ENCODE results near the gene YBEY. TPM values are rescaled to one million over a fixed set of nuclear protein-coding genes. Genes with fewer than 3 reads are reported as not detected.

The YBEY gene
- total and polyA plus RNA-seq, 11 donors = 11.4 to 28.1 (median 16.0) TPM

DNA sequence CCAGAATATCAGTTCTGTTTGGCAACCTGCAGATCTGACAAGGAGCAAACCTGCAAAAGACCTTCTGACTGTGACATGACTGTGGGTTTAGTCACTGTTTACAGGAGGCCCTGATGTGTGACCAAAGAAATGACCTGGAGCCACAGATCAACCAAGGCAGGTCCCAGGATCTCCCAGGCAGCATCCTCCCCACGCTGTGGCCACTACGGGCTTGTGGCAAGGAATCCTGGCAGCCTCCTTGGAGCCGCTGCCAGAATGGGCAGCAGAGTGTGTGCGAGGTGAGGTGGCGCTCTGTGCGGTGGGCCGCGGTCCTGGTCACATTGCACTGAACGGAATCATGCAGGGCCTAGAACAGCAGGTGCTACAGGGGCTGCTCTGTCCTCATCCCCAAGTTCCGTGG is 16.7 kb upstream of the YBEY start:
- TF ChIP-seq, protein P1, sequence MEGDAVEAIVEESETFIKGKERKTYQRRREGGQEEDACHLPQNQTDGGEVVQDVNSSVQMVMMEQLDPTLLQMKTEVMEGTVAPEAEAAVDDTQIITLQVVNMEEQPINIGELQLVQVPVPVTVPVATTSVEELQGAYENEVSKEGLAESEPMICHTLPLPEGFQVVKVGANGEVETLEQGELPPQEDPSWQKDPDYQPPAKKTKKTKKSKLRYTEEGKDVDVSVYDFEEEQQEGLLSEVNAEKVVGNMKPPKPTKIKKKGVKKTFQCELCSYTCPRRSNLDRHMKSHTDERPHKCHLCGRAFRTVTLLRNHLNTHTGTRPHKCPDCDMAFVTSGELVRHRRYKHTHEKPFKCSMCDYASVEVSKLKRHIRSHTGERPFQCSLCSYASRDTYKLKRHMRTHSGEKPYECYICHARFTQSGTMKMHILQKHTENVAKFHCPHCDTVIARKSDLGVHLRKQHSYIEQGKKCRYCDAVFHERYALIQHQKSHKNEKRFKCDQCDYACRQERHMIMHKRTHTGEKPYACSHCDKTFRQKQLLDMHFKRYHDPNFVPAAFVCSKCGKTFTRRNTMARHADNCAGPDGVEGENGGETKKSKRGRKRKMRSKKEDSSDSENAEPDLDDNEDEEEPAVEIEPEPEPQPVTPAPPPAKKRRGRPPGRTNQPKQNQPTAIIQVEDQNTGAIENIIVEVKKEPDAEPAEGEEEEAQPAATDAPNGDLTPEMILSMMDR (IDR thresholded peaks at IDR 0.05) = no peak
- no peak for TF ChIP-seq POLR2A (IDR thresholded peaks at IDR 0.05)
- Histone ChIP-seq H3K4me1 (no peaks in the 10 kb centered on the region), H3K27ac (no peak overlapping the region), H3K27me3 (no peaks in the 10 kb centered on the region), H3K9me3 (no peaks in the 10 kb centered on the region), H3K36me3 (peaks cover 4 to 100% (median 100%) of the 10 kb centered on the region in 9 donors), H3K4me3 (no peak overlapping the region)
- 94 to 97% (median 95%) methylated on average over 3 to 10 of the region's 10 CpGs for WGBS, 4 donors
- DNase-seq (no peak), ATAC-seq (no peak)
- intact Hi-C loops (cut with DNase I) = no loop called here

DNA sequence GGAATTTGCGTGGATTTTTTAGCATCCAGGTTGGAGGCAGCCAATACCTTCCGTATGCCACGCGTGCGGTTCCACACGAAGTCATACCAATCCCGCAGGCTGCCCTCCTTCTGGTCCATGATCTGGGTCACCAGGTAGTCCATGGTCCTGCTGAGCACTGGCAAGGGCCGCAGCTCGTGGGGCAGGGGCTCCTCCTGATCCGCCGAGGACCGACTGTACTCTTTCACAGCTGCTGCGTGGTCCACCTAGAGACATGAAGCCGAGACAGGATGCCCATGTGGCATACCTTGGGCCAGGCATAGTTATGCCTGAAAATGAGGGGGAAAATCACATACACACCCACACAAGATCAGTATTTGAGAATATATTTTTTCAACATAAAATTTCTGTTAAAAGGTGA is 12.8 kb upstream of the YBEY start:
- Histone ChIP-seq H3K36me3 (peaks cover 4 to 100% (median 100%) of the 10 kb centered on the region in 9 donors), H3K27ac (no peak overlapping the region), H3K27me3 (no peaks in the 10 kb centered on the region), H3K9me3 (no peaks in the 10 kb centered on the region), H3K4me3 (no peak overlapping the region), H3K4me1 (no peaks in the 10 kb centered on the region)
- intact Hi-C loops (cut with DNase I) = loop anchor here in 1 of 10 donors (10.0 kb wide), 1 partner anchor 141 kb away; no protein-coding TSS in a partner anchor
- WGBS, 4 donors = 96 to 97% (median 97%) methylated on average over 11 to 14 of the region's 14 CpGs
- DNase-seq (no peak), ATAC-seq (no peak)
- TF ChIP-seq POLR2A (IDR thresholded peaks at IDR 0.05) = no peak
- TF ChIP-seq, protein P1 (IDR thresholded peaks at IDR 0.05) = no peak

DNA sequence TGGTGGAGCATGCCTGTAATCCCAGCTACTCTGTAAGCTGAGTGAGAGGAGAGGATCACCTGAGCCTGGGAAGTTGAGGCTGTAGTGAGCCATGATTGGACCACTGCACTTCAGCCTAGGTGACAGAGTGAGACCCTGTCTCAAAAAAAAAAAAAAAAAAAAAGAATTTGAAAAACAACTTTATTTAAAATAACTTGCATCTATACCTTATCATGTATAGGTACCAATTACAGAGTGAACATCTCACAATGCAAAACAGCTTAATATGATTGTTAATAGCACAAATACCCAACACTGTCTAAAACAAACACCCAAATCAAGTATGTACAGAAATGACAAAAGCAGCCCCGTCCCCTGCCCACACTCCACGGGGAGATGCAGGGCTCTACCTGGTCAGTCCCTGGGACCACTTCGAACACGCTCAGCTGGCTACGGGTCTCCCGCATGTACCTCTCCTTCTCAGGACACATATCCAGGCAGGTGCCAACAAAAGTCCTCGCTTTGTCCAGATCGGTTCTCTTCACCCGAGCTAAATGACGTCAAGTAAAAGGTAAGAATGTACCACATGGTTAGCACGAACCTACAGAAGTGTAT is 11.2 kb upstream of the YBEY start:
- WGBS, 4 donors = 94 to 95% (median 94%) methylated on average over 11 of the region's 11 CpGs
- no peaks in the 10 kb centered on the region for H3K9me3 ChIP-seq
- no peak for ATAC-seq
- H3K27me3 ChIP-seq = no peaks in the 10 kb centered on the region
- no peak for TF ChIP-seq POLR2A (IDR thresholded peaks at IDR 0.05)
- TF ChIP-seq, protein P1 (IDR thresholded peaks at IDR 0.05) = no peak
- intact Hi-C loops (cut with DNase I) = loop anchor here in 1 of 10 donors (10.0 kb wide), 1 partner anchor 140 kb away; no protein-coding TSS in a partner anchor
- H3K27ac ChIP-seq = no peak overlapping the region
- H3K4me3 ChIP-seq = no peak overlapping the region
- peaks cover 4 to 100% (median 100%) of the 10 kb centered on the region in 9 donors for H3K36me3 ChIP-seq
- H3K4me1 ChIP-seq = no peaks in the 10 kb centered on the region
- no peak for DNase-seq

DNA sequence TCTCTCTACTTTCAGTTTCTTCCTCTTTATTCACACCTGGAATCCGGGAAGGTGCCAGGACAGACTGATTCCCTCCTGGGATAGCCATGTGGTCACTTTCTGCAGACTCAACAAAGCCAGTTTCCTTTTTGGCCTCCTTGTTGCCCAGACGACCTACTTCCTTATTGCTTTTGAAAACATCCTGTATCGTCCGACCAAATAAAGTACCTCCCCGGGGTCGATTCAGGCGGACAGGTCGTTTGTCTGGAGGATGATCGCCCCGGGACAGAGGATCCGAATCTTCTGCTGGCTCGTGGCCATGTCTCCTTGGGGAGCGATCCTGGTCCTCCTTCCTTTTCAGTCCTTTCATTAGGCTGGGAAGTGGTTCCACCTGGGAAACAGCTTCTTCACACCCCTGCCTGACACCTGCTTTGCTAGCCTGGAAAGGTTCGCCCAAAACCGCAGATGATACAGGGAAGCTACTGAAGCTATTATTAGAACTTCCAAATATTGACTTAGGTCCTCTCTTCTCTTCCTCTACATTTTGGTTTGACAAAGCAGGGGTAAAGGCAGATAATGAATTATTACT is 2.0 kb upstream of the YBEY start:
- no peak for ATAC-seq
- H3K27ac ChIP-seq = peak overlapping the region in 2 of 12 donors; percentile 9 to 98

More for the DNA sequence above, 2.0 kb upstream of the YBEY start:
- Histone ChIP-seq H3K4me3 (peak overlapping the region in 7 of 12 donors; percentile 0 to 99 (median 85)), H3K4me1 (peaks cover 0 to 69% (median 49%) of the 10 kb centered on the region in 12 donors), H3K27me3 (no peaks in the 10 kb centered on the region), H3K9me3 (no peaks in the 10 kb centered on the region), H3K36me3 (peaks cover 0 to 63% (median 53%) of the 10 kb centered on the region in 9 donors)
- TF ChIP-seq, protein P1 (IDR thresholded peaks at IDR 0.05) = no peak
- TF ChIP-seq POLR2A (IDR thresholded peaks at IDR 0.05) = no peak
- 57 to 68% (median 61%) methylated on average over 15 of the region's 15 CpGs for WGBS, 4 donors
- no peak for DNase-seq
- intact Hi-C loops (cut with DNase I) = loop anchor here in 3 of 10 donors (2.0 to 5.0 kb wide), 2 partner anchors 38 to 41 kb away; partner anchors contain the start of genes PCNT (in 3 of the 3) and C21orf58 (in 1 of the 3)

All from heart left ventricle (tissue), 16 donors.